Stimulated activated CD4-positive, alpha-beta T cell treated with anti-CD3 and anti-CD28 coated beads, Interleukin-15, amount 100 ng/mL, for 48 hours (primary cell): ENCODE results near the gene CIITA.
A peak's percentile ranks its signal among the peaks of the same experiment; 100 is the strongest.

Experiments used
- DNase-seq, 2 donors: peaks; one replicate each; pipeline ENCODE4 v3.0.0-alpha.2; 2020; ENCODE audit warnings: low read depth in 2 of 2

Gene CIITA

GRCh38 chr16:10849736-10850477, 27.1 kb upstream of the CIITA start:
- no peak for DNase-seq

- no peak for DNase-seq
Observed at GRCh38 chr16:10850478-10850850, 26.5 kb upstream of the CIITA start.

- DNase-seq, result no peak
Observed at GRCh38 chr16:10851512-10851911, 25.5 kb upstream of the CIITA start.

- no peak for DNase-seq
Observed at GRCh38 chr16:10852286-10852685, 24.7 kb upstream of the CIITA start.

GRCh38 chr16:10852948-10853347, 24.1 kb upstream of the CIITA start:
- no peak for DNase-seq

GRCh38 chr16:10856042-10856441, 21.0 kb upstream of the CIITA start:
- no peak for DNase-seq

- no peak for DNase-seq
Observed at GRCh38 chr16:10858203-10858602, 18.8 kb upstream of the CIITA start.

GRCh38 chr16:10859020-10859419, 18.0 kb upstream of the CIITA start:
- no peak for DNase-seq

- no peak for DNase-seq
Observed at GRCh38 chr16:10859658-10860057, 17.3 kb upstream of the CIITA start.

GRCh38 chr16:10862438-10862837, 14.6 kb upstream of the CIITA start:
- DNase-seq, result no peak

- DNase-seq, result no peak
Observed at GRCh38 chr16:10865991-10866966, 10.7 kb upstream of the CIITA start.

- DNase-seq, result no peak
Observed at GRCh38 chr16:10867199-10867598, 9.8 kb upstream of the CIITA start.

- DNase-seq, result no peak
Observed at GRCh38 chr16:10868104-10868595, 8.9 kb upstream of the CIITA start.

- DNase-seq, result no peak
Observed at GRCh38 chr16:10868596-10869469, 8.2 kb upstream of the CIITA start.

GRCh38 chr16:10870137-10870776, 6.7 kb upstream of the CIITA start:
- no peak for DNase-seq

GRCh38 chr16:10870808-10871156, 6.2 kb upstream of the CIITA start:
- no peak for DNase-seq

GRCh38 chr16:10871157-10871991, 5.6 kb upstream of the CIITA start:
- peak; percentile 50 to 59 for DNase-seq

GRCh38 chr16:10876315-10876714, 687 bp upstream of the CIITA start:
- DNase-seq, result no peak

- DNase-seq, result no peak
Observed at GRCh38 chr16:10877472-10877946, 507 bp downstream of the CIITA start.

- DNase-seq, result no peak
Observed at GRCh38 chr16:10878328-10878643, 1.3 kb downstream of the CIITA start.
